ENCODE measurements around the gene PPEF1.

GRCh38 chrX:18674417-18674787 is 33.0 kb upstream of the PPEF1 start:
- TF ChIP-seq BHLHE40 (IDR thresholded peaks at IDR 0.05; ENCODE audit: borderline replicate concordance), result no peak
- TF ChIP-seq TARDBP (IDR thresholded peaks at IDR 0.05), result no peak
- TF ChIP-seq FOXA1 (IDR thresholded peaks at IDR 0.05), result no peak
- TF ChIP-seq ARNT (IDR thresholded peaks at IDR 0.05), result no peak
- no peak for TF ChIP-seq SP1 (IDR thresholded peaks at IDR 0.05)
- no peak for TF ChIP-seq FOXM1 (IDR thresholded peaks at IDR 0.05; ENCODE audit: borderline replicate concordance)
- TF ChIP-seq HDGF (IDR thresholded peaks at IDR 0.05; ENCODE audit: borderline replicate concordance), result no peak
- no peak for TF ChIP-seq LEF1 (IDR thresholded peaks at IDR 0.05; ENCODE audit: borderline replicate concordance)
- TF ChIP-seq SUZ12 (IDR thresholded peaks at IDR 0.05), result no peak
- no peak for TF ChIP-seq ELF4 (IDR thresholded peaks at IDR 0.05)
- no peak for TF ChIP-seq FOXK2 (IDR thresholded peaks at IDR 0.05)
- TF ChIP-seq CTBP1 (IDR thresholded peaks at IDR 0.05; ENCODE audit: borderline replicate concordance), result no peak
- no peak for TF ChIP-seq NFRKB (IDR thresholded peaks at IDR 0.05)
- no peak for TF ChIP-seq PKNOX1 (IDR thresholded peaks at IDR 0.05)
